ENCODE results near the gene GRAP2.

GRCh38 chr22:40002935-40003715, 102.2 kb downstream of the GRAP2 start:
- TF ChIP-seq, protein P1, sequence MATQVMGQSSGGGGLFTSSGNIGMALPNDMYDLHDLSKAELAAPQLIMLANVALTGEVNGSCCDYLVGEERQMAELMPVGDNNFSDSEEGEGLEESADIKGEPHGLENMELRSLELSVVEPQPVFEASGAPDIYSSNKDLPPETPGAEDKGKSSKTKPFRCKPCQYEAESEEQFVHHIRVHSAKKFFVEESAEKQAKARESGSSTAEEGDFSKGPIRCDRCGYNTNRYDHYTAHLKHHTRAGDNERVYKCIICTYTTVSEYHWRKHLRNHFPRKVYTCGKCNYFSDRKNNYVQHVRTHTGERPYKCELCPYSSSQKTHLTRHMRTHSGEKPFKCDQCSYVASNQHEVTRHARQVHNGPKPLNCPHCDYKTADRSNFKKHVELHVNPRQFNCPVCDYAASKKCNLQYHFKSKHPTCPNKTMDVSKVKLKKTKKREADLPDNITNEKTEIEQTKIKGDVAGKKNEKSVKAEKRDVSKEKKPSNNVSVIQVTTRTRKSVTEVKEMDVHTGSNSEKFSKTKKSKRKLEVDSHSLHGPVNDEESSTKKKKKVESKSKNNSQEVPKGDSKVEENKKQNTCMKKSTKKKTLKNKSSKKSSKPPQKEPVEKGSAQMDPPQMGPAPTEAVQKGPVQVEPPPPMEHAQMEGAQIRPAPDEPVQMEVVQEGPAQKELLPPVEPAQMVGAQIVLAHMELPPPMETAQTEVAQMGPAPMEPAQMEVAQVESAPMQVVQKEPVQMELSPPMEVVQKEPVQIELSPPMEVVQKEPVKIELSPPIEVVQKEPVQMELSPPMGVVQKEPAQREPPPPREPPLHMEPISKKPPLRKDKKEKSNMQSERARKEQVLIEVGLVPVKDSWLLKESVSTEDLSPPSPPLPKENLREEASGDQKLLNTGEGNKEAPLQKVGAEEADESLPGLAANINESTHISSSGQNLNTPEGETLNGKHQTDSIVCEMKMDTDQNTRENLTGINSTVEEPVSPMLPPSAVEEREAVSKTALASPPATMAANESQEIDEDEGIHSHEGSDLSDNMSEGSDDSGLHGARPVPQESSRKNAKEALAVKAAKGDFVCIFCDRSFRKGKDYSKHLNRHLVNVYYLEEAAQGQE (IDR thresholded peaks at IDR 0.05; ENCODE audit: insufficient read depth in 1 of 2, low read depth in 2 of 2, low read length in 2 of 2) = no peak
- TF ChIP-seq TAF1 (IDR thresholded peaks at IDR 0.05; ENCODE audit: borderline replicate concordance, insufficient read depth, low read length) (no peak), POLR2AphosphoS5 (IDR thresholded peaks at IDR 0.05; ENCODE audit: low read depth, low read length) (no peak)
